ENCODE data around the gene ASB3.

DNA sequence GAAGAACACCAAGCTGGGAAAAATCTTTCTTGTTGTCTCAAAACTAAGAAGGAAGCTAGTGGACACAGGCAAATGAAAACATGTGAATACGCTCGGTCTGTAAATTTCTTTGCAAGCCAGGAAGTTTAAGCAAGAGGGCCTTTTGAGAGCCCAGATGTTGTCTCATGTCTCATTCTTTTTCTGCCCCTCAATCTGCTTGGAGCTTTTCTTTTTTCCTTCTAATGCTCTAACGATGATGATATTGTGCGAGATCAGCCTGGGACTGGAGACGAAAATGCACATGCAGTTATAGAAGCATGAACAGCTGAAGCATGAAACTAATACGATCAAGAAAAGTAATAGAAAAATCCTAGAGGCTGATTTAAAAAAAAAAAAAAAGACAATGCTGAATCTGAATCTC is 157.8 kb downstream of the ASB3 start:
- TF ChIP-seq TAF1 (conservative IDR thresholded peaks at IDR 0.05) (no peak), RAD21 (IDR thresholded peaks at IDR 0.05) (no peak)
- TF ChIP-seq, protein P1, sequence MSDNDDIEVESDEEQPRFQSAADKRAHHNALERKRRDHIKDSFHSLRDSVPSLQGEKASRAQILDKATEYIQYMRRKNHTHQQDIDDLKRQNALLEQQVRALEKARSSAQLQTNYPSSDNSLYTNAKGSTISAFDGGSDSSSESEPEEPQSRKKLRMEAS (IDR thresholded peaks at IDR 0.05) = no peak
- TF ChIP-seq, protein P2, sequence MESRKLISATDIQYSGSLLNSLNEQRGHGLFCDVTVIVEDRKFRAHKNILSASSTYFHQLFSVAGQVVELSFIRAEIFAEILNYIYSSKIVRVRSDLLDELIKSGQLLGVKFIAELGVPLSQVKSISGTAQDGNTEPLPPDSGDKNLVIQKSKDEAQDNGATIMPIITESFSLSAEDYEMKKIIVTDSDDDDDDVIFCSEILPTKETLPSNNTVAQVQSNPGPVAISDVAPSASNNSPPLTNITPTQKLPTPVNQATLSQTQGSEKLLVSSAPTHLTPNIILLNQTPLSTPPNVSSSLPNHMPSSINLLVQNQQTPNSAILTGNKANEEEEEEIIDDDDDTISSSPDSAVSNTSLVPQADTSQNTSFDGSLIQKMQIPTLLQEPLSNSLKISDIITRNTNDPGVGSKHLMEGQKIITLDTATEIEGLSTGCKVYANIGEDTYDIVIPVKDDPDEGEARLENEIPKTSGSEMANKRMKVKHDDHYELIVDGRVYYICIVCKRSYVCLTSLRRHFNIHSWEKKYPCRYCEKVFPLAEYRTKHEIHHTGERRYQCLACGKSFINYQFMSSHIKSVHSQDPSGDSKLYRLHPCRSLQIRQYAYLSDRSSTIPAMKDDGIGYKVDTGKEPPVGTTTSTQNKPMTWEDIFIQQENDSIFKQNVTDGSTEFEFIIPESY (IDR thresholded peaks at IDR 0.05) = no peak
- TF ChIP-seq, protein P3, sequence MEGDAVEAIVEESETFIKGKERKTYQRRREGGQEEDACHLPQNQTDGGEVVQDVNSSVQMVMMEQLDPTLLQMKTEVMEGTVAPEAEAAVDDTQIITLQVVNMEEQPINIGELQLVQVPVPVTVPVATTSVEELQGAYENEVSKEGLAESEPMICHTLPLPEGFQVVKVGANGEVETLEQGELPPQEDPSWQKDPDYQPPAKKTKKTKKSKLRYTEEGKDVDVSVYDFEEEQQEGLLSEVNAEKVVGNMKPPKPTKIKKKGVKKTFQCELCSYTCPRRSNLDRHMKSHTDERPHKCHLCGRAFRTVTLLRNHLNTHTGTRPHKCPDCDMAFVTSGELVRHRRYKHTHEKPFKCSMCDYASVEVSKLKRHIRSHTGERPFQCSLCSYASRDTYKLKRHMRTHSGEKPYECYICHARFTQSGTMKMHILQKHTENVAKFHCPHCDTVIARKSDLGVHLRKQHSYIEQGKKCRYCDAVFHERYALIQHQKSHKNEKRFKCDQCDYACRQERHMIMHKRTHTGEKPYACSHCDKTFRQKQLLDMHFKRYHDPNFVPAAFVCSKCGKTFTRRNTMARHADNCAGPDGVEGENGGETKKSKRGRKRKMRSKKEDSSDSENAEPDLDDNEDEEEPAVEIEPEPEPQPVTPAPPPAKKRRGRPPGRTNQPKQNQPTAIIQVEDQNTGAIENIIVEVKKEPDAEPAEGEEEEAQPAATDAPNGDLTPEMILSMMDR (IDR thresholded peaks at IDR 0.05; ENCODE audit: low read depth, low read length, missing input control) = no peak
